Measurements from ENCODE around the gene KRTAP4-9.
"Not testable (repeated sequence)": the region's sequence is repeated elsewhere in the genome, so short reads cannot be mapped to it uniquely, and the experiment has no call there.

KRTAP4-9 gene

DNA sequence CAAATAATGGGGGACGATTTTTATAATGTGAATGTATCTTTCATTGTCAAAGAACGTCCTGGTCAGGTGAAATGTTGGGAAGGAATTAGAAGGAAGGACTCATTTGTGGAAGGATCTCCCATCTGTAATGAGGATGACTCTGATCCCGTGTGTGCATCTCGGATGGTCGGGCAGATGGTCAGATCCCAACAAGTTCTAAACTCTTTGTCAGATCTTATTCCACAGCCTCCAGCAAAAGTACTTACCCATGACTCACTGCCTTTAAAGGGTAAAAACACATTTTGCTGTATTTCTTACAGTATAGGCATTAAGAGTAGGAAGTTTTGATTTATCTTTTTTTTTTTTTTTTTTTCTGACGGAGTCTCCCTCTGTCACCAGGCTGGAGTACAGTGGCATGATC, 6.7 kb upstream of the KRTAP4-9 start:
- DNase-seq, result no peak

DNA sequence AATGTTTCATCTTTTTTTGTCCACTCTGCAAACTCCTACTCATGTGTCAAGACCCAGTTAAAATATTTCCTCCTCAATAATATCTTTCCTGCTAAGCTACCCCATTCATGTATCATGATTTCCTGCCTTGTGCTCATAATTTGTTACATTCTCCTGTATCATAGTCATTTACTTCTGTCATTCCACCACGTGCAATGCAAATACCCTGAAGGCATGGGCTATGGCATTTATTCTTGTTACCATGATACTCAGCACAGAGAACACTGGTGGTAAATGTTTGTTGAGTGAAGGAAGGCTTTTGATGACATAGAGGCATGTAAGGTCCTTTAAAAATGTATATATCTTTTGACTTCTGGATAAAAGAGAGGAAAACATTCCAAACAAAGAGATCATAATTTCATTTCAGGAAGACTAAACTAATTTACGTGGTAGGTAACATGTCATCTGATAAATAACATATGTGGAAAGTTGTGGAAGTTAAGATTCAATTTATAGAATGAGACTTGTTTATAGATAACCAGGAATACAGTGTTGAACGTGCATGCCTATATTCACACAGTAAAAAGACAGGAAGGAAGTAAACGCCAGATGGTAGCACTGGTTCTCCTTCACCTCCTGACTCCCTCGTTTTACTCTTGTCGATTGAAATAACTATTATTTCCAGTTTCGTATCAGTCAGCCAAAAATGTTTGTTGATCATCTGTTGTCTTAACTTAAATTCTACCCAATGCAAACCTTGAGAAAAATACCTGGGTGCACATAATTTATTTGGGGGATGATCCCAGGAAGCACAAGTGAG, 5.3 kb upstream of the KRTAP4-9 start:
- not testable (repeated sequence) for DNase-seq

DNA sequence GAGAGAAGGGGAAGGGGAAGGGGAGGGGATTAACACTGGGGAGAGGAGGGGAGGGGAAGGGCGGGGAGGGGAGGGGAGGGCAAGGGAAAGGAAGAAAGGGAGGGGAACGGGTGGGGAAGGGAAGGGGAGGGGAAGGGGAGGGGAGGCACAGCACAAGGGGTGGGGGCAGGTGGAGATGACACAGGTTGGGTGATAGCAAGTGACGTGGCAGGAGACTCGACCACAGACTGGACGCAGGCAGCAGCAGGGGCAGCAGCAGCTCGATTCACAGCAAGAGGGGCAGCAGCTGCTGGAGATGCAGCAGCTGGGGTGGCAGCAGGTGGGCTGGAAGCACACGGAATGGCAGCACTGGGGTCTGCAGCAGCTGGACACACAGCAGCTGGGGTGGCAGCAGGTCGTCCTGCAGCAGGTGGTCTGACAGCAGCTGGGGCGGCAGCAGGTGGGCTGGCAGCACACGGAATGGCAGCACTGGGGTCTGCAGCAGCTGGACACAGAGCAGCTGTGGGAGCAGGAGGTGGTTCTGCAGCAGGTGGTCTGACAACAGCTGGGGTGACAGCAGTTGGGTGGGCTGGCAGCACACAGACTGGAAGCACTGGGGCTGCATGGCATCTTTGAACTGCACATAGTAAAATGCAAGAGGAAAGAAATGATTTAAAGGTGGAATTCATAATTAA, 3.5 kb upstream of the KRTAP4-9 start, which contains the start of gene KRTAP4-16:
KRTAP4-16 (minus strand) TSS at position 624 of the 674 bp plus-strand sequence; CDS start at position 624, 0 bp downstream.
- DNase-seq, result no peak

DNA sequence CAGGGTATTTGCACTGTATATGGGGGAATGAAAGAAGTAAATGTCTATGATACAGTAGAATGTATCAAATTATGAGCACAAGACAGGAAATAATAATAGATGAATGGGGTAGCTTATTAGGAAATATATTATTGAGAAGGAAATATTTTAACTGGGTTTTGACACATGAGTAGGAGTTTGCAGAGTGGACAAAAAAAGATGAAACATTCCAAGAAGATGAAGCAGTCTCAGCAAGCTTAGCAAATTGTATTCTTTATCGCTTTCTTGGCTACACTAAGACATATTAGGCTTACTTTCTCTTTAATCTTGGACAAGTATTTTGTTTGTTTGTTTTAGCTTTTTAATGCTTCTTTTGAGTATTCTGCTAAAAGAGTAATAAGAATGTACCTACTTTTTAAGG, 1.3 kb upstream of the KRTAP4-9 start:
- DNase-seq, result no peak

DNA sequence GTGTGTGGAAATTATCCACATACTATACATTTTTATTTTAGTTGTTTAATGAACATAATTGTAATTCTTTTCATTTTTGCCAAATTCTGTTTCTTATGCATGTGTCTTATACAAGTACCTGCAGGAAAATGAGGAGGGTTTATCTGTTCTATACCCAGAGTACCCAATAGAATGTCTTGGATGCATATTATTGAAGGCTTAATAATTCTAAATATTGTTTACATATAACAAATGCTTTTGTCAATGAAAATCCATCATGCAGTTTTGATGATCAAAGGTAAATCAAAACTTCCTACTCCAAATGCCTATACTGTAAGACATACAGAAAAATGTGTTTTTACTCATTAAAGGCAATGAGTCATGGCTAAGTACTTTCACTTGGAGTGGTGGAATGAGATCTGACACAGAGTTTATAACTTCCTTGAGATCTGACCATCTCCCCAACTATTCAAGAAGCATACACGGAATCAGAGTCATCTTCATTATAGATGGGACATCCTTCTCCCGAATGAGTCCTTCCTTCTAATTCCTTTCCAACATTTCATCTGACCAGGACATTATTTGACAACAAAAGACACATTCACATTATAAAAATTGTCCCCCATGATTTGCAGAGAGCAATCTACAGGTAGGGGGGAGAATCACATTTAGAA, 677 bp upstream of the KRTAP4-9 start:
- not testable (repeated sequence) for DNase-seq

DNA sequence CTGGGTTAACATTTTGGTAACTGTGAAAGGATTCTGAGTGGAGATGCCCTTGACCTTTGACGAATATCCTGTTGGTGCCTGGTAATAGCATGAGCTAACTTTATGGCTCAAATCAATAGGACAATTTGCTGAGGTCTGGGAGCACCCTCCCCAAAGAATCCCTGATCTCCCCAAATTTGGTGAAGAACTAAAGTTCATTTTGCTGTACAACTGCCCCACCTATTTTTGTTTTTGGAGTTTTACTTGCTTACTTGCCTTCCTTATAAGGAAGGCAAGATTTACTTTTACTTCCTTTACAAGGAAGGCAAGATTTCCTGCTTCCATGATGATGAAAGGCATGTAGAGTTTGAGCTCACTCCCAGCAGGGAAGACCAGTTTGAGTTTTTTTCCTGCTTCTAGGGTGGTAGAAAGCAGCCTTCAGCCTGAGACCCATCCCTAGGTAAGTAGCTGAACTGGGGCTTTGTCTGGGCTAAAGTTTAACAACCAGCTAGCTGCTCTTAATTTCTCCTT, 2.8 kb downstream of the KRTAP4-9 start:
- DNase-seq, result no peak

DNA sequence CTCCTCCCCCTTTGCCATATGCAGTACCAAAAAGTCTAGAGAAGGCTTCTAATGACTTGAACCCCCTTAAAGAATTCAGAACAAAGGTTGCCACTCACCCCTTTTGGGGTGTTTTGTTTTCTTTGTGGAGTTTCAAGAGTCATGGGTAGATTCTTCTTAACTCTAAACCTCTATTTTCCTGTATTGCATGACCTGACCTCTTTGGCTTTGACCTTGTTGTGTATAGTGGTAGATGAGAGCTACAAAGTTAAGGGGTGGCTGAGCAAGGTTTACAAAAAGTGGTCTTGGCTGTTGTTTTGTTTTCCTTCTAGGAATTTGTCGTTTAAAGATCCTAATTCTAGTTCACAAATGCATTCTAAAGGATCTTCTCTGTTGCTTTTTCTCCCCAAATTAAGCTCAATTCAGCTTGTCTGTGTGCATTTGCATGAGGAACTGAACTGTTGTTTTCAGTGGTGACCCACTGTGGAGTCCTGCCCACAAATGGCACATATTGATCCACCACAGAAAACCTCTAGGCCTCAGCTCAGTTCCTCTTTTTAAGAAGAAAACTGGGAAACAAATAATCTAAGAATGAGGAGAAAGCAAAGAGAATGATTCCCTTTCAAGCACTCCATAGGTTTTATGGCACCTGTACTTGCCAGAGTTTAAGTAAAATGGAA, 3.7 kb downstream of the KRTAP4-9 start:
- DNase-seq, result not testable (repeated sequence)

DNA sequence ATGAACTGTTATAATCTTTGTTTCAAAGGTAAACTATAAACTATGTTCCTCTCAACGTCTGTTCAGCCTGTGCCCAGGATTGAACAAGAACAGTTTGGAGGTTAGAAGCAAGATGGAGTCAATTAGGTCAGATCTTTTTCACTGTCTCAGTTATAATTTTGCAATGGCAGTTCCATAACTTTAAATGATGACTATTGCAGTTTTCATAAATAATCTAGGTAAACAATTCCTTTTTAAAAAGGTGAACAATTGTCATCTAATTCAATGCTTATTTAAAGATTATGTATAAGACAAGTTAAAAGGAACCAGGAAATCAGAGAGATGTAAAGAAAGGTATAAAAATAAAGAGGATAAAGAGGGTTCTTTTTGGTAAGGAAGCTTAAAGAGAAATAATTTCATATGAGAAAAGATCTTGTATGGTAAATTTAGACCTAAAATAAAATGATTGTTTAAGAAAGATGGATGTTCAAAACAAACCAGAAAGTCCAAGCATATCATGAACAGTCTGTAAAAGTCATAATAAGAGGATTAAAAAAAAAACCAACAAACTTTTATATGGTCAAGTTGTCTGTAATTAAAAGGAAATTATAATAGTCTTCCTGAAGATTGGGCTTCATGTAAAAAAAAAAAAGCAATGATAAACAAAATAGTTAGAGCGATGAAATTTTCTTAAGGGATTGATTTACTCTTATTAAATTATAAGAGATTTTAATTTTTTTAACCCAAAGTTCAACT, 6.1 kb downstream of the KRTAP4-9 start:
- DNase-seq, result no peak

DNA sequence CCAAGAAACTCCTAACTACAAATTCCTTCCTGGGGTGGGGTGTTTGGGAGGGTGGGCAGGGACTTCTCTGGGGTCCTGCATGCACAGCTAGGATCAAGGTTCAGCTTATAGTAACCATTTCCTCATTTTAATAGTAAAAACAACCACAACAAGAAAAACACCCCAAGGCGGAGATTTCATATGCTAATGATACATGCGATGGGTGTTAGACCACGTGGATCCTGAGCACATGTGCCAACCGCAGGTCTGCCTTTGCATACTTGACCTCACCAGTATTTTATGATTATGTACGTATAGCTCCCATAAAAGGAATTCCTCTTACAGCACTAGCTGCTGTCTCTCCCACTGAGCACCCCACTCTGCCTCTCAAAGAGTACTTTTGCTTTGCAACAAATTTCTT, 11.1 kb downstream of the KRTAP4-9 start:
- DNase-seq, result no peak

DNA sequence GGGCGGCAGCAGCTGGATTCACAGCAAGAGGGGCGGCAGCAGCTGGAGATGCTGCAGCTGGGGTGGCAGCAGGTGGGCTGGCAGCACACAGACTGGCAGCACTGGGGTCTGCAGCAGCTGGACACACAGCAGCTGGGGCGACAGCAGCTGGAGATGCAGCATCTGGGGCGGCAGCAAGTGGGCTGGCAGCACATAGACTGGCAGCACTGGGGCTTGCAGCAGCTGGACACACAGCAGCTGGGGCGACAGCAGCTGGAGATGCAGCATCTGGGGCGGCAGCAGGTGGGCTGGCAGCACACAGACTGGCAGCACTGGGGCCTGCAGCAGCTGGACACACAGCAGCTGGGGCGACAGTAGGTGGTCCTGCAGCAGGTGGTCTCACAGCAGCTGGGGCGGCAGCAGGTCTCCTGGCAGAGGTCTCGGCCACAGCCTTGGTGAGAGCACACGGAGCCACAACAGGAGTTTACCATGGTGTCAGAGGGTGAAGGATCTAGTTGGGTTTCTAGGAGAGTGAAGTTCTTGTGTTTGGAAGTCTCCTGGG, 12.7 kb downstream of the KRTAP4-9 start, which contains the start of gene KRTAP4-11:
KRTAP4-11 (minus strand) TSS at position 528 of the 541 bp plus-strand sequence; CDS start at position 470, 58 bp downstream.
- not testable (repeated sequence) for DNase-seq

DNA sequence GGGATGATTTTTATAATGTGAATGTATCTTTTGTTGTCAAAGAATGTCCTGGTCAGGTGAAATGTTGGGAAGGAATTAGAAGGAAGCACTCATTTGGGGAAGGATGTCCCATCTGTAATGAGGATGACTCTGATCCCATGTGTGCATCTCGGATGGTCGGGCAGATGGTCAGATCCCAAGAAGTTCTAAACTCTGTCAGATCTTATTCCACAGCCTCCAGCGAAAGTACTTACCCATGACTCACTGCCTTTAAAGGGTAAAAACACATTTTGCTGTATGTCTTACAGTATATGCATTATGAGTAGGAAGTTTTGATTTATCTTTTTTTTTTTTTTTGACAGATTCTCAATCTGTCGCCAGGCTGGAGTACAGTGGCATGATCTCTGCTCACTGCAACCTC, 13.5 kb downstream of the KRTAP4-9 start:
- no peak for DNase-seq

DNA sequence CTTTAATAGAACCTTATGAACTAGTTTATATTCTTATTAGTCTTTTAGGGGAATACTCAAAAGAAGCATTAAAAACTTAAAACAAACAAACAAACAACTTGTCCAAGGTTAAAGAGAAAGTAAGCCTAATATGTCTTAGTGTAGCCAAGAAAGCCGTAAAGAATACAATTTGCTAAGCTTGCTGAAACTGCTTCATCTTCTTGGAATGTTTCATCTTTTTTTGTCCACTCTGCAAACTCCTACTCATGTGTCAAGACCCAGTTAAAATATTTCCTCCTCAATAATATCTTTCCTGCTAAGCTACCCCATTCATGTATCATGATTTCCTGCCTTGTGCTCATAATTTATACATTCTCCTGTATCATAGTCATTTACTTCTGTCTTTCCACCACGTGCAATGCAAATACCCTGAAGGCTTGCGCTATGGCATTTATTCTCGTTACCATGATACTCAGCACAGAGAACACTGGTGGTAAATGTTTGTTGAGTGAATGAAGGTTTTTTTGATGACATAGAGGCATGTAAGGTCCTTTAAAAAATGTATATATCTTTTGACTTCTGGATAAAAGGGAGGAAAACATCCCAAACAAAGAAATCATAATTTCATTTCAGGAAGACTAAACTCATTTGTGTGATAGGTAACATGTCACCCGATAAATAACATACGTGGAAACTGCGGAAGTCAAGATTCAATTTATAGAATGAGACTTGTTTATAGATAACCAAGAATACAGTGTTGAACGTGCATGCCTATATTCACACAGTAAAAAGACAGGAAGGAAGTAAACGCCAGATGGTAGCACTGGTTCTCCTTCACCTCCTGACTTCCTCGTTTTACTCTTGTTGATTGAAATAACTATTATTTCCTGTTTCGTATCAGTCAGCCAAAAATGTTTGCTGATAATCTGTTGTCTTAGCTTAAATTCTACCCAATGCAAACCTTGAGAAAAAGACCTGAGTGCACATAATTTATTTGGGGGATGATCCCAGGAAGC, 14.8 kb downstream of the KRTAP4-9 start:
- not testable (repeated sequence) for DNase-seq

DNA sequence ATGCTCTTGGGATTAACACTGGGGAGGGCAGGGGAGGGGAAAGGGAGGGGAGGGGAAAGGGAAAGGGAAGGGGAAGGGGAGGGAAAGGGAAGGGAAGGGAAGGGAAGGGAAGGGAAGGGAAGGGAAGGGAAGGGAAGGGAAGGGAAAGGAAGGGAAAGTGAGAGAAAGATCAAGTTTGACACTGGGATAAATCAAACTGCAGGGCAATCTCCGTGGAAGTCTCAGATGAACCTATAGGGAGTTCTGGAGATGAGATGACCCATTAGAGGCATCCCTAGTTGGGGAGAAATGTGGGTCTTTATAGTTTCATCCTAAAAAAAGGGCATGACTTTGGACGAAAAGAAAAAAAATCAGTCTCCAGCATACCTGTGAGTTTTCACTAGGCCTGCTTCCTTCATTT, 16.6 kb downstream of the KRTAP4-9 start:
- DNase-seq, result no peak

DNA sequence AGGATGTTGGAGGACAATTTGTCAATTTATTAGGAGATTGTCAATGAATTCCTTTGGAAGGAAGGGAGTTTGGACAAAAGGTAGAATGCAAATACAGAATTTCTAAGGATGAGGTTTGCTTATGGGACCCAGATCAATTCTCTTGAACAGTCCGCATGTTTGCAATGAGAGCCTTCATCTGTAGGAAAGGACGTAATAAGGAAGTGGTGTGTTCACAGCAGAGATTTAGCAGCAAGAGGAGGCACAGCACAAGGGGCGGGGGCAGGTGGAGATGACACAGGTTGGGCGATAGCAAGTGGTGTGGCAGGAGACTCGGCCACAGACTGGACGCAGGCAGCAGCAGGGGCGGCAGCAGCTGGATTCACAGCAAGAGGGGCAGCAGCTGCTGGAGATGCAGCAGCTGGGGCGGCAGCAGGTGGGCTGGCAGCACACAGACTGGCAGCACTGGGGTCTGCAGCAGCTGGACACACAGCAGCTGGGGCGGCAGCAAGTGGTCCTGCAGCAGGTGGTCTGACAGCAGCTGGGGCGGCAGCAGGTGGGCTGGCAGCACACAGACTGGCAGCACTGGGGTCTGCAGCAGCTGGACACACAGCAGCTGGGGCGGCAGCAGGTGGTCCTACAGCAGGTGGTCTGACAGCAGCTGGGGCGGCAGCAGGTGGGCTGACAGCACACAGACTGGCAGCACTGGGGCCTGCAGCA, 18.3 kb downstream of the KRTAP4-9 start:
- not testable (repeated sequence) for DNase-seq

DNA sequence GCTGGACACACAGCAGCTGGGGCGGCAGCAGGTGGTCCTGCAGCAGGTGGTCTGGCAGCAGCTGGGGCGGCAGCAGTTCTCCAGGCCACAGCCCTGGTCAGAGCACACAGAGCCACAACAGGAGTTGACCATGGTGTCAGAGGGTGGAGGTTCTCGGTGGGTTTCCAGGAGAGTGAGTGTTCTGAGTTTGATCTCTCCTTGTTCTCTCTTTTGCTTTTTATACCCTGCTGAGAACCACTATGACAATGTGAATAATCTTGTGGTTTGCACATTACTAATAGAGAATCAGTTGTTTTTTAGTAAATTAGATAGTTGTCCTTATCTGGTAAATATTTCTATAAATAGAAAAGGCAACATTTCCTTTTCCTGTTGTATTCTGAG, 18.8 kb downstream of the KRTAP4-9 start, which contains the start of gene KRTAP4-12:
KRTAP4-12 (minus strand) TSS at position 192 of the 381 bp plus-strand sequence; CDS start at position 132, 60 bp downstream.
- DNase-seq, result not testable (repeated sequence)

DNA sequence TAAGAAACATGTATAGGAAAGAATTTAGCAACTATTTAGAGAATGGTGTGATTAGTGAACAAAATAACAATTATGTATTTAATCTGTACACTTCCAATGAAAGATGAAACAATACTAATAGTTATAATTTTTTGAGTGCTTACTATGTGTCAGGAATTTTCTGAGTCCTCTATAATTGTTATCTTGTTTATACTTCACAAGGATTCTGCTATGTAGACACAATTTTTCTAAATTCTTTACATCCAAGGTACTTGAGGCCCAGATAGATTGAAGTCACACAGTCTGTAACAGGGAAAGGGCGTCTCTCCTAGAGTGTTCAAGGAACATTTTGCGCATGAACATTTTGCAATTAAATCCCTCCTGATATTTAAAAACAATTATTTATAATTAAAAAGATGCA, 19.9 kb downstream of the KRTAP4-9 start:
- DNase-seq, result no peak

DNA sequence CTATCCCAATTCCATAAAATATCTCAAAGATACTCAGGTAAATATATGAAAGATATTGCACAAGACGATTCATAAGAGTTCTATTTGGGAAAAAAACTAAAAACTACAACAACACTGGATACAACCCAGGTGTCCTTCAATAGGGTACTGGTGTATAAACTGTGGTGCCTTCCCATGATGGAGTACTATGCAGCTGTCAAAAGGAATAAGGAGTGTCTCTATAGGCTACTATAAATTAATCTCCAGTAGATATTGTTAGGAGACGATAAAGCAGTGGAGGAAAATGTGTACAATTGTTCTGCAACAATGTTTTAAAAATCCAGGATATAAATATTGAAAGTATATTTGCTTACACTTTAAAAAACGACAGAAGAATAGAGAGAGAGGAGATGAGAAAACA, 21.2 kb downstream of the KRTAP4-9 start:
- no peak for DNase-seq

DNA sequence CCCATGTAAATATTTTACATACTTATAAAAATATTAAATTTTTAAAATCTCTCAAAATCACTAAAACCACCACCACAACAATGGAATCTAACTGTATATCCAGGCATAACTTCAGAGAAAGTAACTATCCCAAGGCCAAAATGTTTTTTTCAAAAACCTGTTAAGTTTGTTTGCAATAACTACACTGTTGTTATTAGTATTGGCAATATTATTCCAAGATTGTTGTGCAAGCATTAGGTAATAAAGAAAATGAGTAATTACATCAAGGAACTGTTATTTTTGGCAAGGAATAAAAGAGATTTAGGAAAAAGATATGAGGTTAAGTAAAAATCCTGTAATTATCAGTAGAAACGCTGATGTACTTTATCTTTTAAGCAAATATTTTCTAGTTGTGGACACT, 22.2 kb downstream of the KRTAP4-9 start:
- no peak for DNase-seq

DNA sequence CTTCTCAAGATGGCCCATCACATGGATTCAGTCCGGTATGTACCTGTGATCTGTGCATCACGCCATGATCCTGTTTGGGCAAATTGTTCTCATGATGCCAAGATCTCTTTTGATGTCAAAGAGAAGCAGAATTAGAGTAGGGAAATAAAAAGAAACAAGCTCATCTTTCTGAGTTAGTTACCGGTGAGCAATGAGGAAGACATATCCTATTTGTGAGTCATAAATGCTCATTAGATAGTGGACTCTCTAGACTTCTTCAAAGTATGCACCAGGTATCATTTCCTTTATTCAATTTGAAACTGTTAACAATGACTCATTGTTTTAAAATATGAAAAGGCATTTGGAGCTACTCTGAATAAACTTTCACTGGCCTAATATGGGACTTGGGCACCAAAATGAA, 26.8 kb downstream of the KRTAP4-9 start:
- DNase-seq, result no peak
